GM15510 (cell line): ENCODE measurements around the gene KCND2.

Source experiments
- POLR2A ChIP-seq: IDR thresholded peaks from 3 replicates; pipeline ENCODE4 v1.6.1; 2011; ENCODE audit warnings: borderline replicate concordance; ENCODE audit not compliant: insufficient read length; ENCODE audit errors: extremely low read depth

KCND2 gene

DNA sequence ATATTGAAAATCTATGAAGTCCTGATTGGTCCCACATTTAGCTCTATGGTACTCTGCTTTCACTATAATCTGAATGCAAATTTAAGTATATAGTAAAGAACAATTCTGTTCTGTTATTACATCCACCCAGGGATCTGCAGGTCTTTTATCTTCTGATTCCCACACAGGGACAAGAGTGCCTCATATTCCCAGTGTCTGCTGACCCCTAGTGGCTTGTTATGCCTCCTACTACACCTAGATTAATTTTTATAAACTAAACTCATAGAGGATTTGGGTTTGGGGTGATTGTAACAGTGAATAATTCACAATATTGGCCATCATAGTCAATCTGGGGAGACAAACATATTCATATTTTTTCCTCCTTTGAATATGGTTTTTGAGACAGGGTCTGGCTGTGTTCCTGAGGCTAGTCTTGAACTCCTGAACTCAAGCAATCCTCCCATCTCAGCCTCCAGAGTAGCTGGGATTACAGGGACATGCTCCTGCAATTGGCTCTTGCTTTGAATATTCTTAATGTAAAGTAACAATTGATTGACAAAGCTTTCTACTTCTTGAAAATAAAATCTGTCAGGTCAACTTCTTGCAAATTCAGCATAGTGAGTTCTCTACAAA lies 282.1 kb downstream of the KCND2 start:
- TF ChIP-seq POLR2A: no peak

- TF ChIP-seq POLR2A: no peak
These were observed 291.2 kb downstream of the KCND2 start for GRCh38 chr7:120564145-120564544.

DNA sequence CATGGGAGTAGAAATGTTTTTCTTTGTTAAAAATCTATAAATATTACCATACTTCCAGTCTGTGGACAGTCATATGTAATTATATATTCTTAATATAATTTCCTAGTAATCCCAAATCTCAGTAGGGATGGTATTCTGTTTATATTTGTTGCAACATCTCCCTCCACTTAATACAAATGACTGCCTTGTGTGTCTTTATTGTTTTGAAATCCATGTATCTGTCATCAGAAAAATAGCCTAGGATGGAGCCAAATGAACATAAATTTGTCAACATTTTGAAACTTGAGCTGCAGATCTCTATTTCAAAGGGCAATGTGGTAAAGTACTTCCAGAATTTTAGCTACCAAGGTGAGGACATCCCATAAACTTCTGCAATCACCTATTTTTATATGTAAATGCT lies 294.2 kb downstream of the KCND2 start:
- TF ChIP-seq POLR2A: no peak

DNA sequence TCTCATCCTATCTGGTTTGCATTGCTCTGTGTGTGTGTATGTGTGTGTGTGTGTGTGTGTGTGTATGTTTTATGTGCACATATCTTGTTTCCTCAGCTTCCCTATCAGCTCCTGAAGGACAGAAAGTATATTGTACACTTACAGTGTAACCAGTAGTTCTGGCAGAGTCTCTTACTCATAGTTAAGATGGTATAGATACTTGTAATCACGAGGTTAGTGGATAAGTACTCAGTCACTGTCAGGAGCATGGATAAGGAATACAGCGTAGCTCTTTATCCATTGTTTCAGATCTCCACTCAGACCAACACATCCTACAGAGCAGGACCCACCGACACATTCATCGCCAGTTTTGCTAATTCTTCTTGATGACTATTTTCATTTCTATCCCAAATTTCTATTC lies 309.9 kb downstream of the KCND2 start:
- TF ChIP-seq POLR2A: no peak

GRCh38 chr7:120583899-120584586 lies 311.1 kb downstream of the KCND2 start:
- TF ChIP-seq POLR2A: no peak

DNA sequence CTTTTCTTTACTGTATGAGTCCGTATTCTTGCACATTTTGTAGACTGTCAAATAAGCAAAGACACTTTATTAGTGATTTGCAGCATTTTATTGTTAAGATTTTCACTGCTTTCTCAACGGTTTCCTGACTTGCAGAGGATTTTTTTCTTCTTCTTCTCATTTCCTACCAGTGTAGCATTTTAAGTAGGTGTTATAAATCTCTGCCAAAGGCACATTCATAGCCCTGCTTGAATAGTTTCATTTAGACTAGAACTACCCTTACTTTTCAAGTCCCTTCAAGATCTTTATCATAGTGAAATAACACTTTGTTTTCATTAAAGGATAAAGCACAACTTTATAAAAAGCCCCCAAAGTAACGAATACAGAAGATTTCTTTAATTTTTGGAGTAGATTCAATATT lies 313.6 kb downstream of the KCND2 start:
- TF ChIP-seq POLR2A: no peak

DNA sequence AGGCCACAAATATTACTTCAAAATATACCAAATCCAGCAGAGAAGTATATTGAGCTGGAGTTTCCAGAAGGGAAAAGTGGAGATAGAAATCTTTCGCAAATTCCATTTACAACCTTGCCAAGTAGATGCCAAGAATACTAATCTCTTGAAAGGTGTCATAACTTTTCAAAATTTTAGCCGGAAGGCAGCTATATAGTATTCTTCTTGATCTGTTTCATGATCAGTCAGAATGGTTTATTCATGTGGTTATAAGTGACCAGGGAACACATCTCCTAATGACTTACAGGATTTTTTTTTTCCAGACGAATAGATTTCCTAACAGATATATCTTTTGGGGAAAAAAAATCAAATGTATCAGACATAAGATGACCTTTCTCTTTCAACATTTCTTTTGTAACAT lies 314.3 kb downstream of the KCND2 start:
- TF ChIP-seq POLR2A: no peak

DNA sequence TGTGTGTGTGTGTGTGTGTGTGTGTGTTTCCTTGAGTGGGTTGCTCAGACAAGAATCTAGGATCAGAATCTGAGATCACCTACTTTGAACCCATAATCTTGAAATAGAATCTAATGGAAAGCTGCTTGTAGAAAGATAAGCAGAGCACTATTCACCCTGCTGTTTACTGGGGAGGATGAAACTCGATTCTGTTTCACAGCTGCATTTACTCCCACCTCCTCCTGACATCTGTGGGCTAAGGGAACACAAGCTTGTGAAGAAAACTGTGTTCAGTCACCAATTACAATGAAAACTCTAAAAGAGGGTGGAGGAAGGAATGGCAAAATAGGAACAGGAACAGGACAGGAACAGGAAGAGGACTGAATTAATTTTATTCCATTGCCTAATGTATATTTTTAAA lies 315.4 kb downstream of the KCND2 start:
- no peak for TF ChIP-seq POLR2A

- no peak for TF ChIP-seq POLR2A
These were observed 315.9 kb downstream of the KCND2 start for GRCh38 chr7:120588862-120589261.

- TF ChIP-seq POLR2A: no peak
These were observed 327.6 kb downstream of the KCND2 start for GRCh38 chr7:120600607-120601006.

DNA sequence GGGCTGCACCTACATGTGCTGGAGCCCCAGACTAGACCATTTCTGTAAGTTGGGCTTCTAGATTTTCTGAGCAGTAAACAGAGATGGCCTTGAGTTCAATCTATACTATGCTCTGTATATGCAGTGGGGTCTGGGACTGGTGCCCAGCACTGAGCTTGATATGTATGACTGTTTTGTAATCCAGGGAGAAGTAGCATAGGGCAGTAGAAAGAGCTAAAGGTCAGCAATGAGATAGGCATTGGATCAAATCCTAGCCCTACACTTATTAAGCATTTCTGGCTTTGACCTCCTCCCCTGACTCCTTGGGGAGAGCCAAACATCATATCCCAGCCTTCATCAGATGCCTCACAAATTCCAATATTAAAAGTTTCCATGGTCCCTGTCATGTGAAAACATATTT lies 330.4 kb downstream of the KCND2 start:
- no peak for TF ChIP-seq POLR2A

DNA sequence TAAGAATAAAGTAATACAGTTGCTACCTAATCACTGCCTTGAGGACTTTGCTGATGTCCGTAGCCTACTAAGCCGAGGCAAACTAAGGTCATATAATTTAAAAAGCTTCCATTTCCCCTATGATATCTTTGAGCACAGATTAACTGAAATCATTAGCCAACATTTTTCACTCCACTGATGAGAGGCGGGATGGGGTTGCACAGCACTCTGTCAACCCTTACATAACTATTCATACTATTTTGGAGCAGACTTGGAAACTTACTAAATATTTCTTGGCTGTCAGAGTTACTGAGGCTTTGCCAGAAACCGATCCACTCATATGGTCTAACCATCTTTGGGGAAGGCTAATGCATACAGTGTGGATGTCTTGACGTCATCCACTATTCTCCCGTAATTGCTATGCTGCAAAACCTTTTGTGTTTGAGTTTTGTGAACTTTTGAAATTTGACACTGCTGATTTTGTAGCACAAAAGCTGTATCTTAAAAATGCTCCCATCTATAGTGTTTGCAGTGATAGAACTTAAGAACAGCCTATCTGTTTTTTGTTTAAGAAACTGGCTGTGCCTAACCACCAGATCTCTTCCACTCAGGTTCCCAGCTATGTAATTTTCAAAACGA lies 336.3 kb downstream of the KCND2 start:
- no peak for TF ChIP-seq POLR2A

DNA sequence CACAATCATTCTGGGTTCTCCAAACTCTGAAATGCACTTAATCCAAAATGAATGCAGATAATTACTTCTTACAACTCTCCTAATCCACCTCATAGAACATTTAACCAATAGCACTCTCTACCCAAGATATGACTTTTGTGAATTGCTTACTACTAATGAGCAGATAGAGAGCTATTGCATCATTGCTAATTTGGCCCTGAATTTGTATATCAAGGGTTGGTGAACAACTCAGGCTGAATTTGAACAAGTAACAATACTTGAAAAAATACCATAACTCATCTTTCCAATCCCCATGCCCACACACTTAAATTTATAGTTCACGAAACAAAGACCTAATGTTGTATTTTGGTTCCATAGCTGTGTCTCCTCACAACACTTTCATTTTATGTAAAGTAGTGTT lies 339.0 kb downstream of the KCND2 start:
- no peak for TF ChIP-seq POLR2A

- TF ChIP-seq POLR2A: no peak
These were observed 342.7 kb downstream of the KCND2 start for GRCh38 chr7:120615703-120616102.

GRCh38 chr7:120617275-120617674 lies 344.3 kb downstream of the KCND2 start:
- no peak for TF ChIP-seq POLR2A

DNA sequence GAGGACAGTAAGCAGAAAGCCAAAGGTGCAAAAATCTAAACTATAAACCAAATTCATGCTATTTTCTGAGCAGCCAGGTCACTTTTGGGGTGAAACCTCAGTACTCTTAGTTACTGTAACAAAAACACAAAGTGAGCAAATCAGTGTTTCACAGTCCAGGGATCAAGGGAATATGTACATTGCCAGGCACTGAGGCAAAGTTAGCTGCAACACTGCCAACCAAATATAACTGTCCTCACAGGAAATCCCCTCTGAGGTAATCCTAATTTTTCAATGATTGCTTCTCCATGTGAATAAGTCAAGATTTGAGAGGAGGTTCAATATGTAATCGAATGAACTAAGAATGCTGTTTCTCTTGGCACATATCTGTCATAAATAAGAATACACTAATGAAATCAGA lies 355.3 kb downstream of the KCND2 start:
- TF ChIP-seq POLR2A: no peak
